GM19467 (cell line): ENCODE measurements around the gene BDH1.
"Not testable (repeated sequence)": the region's sequence is repeated elsewhere in the genome, so short reads cannot be mapped to it uniquely, and the experiment has no call there.

Source experiments
- ATAC-seq: cut with Tn5 transposase; IDR thresholded peaks from one replicate; pipeline ENCODE4 v1.9.1; 2021; ENCODE audit warnings: mild to moderate bottlenecking, moderate library complexity; ENCODE audit not compliant: unreplicated experiment

BDH1 gene, protein sequence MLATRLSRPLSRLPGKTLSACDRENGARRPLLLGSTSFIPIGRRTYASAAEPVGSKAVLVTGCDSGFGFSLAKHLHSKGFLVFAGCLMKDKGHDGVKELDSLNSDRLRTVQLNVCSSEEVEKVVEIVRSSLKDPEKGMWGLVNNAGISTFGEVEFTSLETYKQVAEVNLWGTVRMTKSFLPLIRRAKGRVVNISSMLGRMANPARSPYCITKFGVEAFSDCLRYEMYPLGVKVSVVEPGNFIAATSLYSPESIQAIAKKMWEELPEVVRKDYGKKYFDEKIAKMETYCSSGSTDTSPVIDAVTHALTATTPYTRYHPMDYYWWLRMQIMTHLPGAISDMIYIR

GRCh38 chr3:197555281-197556261 is at the start of gene BDH1:
BDH1 (minus strand) TSS chr3:197555968; CDS start chr3:197546443, 9,525 bp downstream.
- no peak for ATAC-seq

- no peak for ATAC-seq
These were observed 47.7 kb upstream of the BDH1 start for GRCh38 chr3:197603317-197603933.

DNA sequence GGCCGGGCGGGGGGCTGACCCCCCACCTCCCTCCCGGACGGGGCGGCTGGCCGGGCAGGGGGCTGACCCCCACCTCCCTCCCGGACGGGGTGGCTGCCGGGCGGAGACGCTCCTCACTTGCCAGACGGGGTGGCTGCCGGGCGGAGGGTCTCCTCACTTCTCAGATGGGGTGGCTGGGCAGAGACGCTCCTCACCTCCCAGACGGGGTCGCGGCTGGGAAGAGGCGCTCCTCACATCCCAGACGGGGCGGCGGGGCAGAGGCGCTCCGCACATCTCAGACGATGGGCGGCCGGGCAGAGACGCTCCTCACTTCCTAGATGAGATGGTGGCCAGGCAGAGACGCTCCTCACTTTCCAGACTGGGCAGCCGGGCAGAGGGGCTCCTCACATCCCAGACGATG is 46.6 kb upstream of the BDH1 start:
- not testable (repeated sequence) for ATAC-seq

DNA sequence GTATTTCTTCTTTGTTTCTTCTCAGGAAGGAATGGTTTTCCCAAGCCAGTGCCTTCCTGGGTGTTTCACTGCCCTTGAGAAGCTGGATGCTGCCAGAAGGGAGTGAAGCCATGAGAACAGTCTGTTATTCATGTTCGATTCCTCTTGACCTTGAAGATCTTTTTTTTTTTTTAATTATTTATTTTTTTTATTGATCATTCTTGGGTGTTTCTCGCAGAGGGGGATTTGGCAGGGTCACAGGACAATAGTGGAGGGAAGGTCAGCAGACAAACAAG is 45.7 kb upstream of the BDH1 start:
- ATAC-seq = not testable (repeated sequence)

GRCh38 chr3:197600796-197601565 is 45.2 kb upstream of the BDH1 start:
- no peak for ATAC-seq

GRCh38 chr3:197599089-197599765 is 43.5 kb upstream of the BDH1 start:
- peak; percentile 93 for ATAC-seq

DNA sequence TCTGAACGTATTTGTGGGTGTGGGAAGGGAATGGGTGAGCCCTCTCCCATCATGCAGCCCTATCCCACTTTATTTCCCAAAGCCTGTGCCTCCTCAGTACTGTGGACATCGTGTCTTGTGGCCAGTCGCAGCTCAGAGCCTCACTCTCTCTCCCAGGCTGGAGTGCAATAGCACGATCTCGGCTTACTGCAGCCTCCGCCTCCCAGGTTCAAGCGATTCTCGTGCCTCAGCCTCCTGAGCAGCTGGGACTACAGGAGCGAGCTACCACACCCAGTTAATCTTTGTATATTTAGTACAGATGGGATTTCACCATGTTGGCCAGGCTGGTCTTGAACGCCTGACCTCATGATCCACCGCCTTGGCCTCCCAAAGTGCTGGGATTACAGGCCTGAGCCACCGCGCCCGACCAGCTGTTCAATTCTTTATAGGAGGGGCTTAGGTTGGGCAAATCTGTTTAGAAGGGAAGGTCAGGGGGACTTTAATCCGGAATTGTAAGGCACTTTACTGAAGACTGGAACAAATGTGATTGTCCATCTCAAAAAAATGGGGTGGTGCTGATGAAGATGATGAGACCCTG is 42.7 kb upstream of the BDH1 start:
- ATAC-seq = no peak

DNA sequence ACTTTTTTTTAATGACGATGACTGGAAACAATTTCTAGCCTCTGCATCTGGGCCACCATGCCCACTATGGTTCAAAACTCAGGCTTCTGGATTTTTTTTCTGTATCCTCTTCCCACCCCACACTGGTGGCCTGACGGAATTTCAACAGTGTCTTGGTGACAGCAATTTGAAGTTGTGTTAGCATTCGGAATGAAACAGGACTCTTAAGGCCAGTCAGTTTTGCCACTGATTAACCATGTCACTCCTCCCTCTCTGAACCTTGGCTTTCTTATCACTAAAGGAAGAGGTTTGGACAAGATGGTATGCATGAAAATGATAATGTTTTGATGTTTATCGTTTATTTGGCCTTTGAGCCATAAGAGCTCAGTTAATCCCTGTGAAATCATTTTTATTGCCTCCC is 41.6 kb upstream of the BDH1 start:
- ATAC-seq = no peak

- no peak for ATAC-seq
These were observed 39.9 kb upstream of the BDH1 start for GRCh38 chr3:197595470-197596185.

DNA sequence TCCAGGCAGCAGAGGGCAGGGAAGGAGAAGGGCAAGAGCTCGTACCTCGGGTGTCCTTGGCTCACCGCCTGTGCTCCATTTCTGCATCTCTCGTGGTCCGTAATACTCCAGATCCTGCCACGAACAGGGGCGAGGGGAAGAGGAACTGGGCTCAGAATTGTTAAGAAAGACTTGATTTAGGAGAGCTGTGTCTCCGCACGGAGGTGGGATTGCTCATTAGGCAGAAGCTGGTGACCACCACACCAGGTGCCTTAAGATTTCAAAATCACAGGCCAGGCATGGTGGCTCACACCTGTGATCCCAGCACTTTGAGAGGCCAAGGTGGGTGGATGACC is 37.2 kb upstream of the BDH1 start:
- no peak for ATAC-seq

- ATAC-seq = no peak
These were observed 36.7 kb upstream of the BDH1 start for GRCh38 chr3:197592361-197593045.

GRCh38 chr3:197591816-197592215 is 36.0 kb upstream of the BDH1 start:
- no peak for ATAC-seq

- no peak for ATAC-seq
These were observed 34.7 kb upstream of the BDH1 start for GRCh38 chr3:197590313-197590962.

- no peak for ATAC-seq
These were observed 33.8 kb upstream of the BDH1 start for GRCh38 chr3:197589545-197589944.

DNA sequence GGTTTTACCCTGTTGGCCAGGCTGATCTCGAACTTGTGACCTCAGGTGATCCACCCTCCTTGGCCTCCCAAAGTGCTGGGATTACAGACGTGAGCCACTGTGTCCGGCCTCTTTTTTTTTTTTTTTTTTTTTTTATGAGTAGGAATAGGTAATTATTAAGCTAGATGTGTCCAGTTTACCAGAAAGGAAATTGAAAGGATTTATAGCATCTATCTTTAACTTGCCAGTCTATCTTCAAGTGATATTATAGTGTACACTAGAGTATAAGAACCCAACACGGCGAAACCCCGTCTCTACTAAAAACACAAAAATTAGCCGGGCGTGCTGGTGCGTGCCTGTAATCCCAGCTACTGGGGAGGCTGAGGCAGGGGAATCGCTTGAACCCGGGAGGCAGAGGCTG is 31.0 kb upstream of the BDH1 start:
- ATAC-seq = not testable (repeated sequence)

GRCh38 chr3:197586181-197586580 is 30.4 kb upstream of the BDH1 start:
- no peak for ATAC-seq

DNA sequence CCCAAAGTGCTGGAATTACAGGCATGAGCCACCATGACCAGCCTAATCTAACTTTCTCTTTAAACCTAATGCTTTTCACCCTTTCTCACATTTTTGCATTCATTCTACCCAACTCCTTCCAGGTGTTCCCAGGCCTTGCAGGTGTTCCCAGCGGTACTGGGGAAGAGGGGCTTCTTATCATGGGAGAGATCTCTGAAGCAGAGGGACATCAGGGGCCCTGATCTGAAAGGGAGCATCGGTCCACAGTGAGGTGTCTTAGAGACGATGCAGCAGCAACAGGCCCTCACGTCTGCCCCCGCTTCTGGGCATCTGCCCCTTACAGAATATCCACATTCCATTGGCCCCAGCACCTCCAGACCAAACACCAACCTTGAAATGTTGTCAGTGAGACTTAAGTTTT is 29.0 kb upstream of the BDH1 start:
- ATAC-seq = no peak

DNA sequence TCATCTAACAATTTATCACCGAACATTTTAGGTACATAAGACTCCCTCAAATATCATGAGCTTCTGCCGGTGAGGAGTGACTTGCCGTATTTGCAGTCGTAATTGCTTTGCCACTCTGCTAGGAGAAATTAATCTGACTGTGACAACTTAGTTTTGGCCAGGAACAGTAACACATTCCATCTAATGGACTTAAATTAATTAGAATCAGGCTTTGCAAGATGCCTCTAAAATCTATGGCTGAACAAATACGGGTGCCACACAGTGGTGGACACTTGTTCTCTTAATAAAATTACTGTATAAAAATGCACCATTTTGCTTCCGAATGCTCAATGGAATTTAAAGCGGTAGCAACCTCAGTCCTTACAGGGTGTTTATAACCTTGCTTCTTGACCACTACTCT is 27.6 kb upstream of the BDH1 start:
- no peak for ATAC-seq
